Uterine smooth muscle cell (primary cell): ENCODE data around the gene SFRP5. TPM values are rescaled to one million over a fixed set of nuclear protein-coding genes. Genes with fewer than 3 reads are reported as not detected.

Source experiments
- total RNA-seq: library from RNA; depleted of rRNA; stranded (reverse); fragments of >200 nt; gene quantifications from 2 replicates; pipeline ENCODE4 v1.2.3, GENCODE V29; 2014

SFRP5 gene
- total RNA-seq: not detected in 2 replicates

GRCh38 chr10:97771913-97772823 is at the start of gene SFRP5:
SFRP5 (minus strand) TSS chr10:97771999; CDS start chr10:97771833, 166 bp downstream.

DNA sequence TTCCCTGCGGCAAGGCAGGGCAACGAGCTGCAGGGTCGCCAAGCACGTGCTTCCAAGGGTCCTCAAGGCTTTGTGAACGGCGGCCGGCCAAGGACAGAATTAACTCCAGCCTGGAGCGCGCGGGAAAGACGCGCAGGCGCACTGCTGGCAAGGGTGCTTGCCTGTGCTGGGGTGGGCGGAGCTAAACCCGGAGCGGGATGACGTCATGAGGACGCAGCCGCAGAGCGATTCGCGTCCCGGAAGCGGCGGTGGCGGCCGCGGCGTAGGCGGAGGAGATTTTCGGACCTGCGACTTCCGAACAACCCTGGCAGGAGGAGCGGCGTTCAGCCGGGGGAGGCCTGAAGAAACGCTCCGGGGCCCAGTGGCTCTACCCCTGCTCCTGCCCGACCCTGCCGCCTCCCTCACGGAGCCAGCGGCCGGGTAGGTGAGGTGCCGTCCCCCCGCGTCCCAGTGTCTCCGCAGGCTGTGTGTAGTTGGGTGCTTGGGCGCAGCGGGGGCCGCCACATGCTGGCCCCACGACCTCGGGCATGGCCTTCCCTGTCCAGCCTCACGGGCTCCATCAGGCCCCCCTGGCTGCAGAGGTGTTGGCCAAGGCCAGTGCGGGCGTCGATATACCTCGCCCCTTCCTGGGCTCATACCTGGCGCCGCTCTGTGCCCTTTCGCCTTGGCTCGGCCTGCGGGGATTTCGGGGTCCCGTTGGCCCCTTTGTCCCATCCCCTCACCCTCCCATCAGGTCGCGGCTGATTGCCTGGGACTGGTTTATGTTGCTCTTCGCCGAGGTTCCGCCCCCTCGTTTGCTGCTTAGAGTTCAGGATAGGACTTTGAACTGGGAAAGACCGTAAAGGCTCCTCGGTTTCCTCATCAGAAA is 34.7 kb downstream of the SFRP5 start, which contains the start of gene ZFYVE27:
Gene ZFYVE27, plus strand, starts transcription at position 227 of the 868 bp plus-strand sequence. CDS start 1,350 bp downstream, outside the sequence.

Other genes starting within 250 kb of the SFRP5 start
- gene ANKRD2, start 199.2 kb downstream of the SFRP5 start, total RNA-seq: 0.25 and 0.66 TPM in 2 replicates
- gene HOGA1, start 187.6 kb downstream of the SFRP5 start, total RNA-seq: 0.50 and 0.89 TPM in 2 replicates
- gene C10orf62, start 182.3 kb downstream of the SFRP5 start, total RNA-seq: 0.11 and 0.37 TPM in 2 replicates
- gene MORN4, start 138.5 kb downstream of the SFRP5 start, total RNA-seq: 5.0 and 9.5 TPM in 2 replicates
- gene PI4K2A, start 131.3 kb downstream of the SFRP5 start, total RNA-seq: 27.4 and 31.5 TPM in 2 replicates
- 23.0 and 32.1 TPM in 2 replicates for gene AVPI1, start 84.8 kb downstream of the SFRP5 start, total RNA-seq
- gene MARVELD1, start 58.3 kb downstream of the SFRP5 start, total RNA-seq: 23.7 TPM in 2 replicates
- 24.3 and 28.9 TPM in 2 replicates for gene ZFYVE27, start 34.9 kb downstream of the SFRP5 start, total RNA-seq
- under 0.01 TPM in 1 of 2 replicates, not detected in the other for gene GOLGA7B, start 77.8 kb upstream of the SFRP5 start, total RNA-seq